C4-2B (cell line): Measurements from ENCODE around the gene GPR137.

Experiments
- ZFX ChIP-seq: fragments of 450-650 bp; IDR thresholded peaks from 2 replicates; pipeline ENCODE4 v1.6.1; 2017
- TF ChIP-seq, protein P1 (sequence below): fragments of 450-650 bp; conservative IDR thresholded peaks from 2 replicates; pipeline ENCODE4 v1.5.1; 2017; ENCODE audit warnings: mild to moderate bottlenecking

DNA sequence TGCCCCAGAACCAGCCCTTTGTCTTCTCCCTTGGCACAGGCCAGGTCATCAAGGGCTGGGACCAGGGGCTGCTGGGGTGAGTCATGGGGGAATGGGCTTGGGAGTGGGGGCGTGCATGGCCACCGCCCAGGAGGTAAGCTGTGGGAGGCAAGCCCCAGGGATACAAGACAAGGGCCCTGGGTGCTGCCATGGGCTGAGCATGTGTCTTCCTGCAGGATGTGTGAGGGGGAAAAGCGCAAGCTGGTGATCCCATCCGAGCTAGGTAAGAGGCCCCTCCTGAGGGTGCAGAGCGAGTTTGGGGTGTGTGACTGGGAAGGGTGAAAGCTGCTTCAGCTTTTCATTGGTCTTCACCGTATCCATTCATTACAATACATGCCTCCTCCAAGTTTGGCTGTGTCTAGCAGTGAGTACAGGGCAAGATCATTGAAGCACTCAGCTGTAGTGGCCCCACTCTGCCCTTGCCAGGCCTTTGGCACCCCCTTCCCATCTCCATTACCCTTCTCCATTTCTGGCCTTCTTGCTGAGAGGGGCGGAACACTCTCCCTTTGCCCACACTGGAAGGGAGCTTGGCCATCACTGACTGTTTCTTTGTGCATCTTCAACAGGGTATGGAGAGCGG lies 42.3 kb upstream of the GPR137 start:
- TF ChIP-seq, protein P1, sequence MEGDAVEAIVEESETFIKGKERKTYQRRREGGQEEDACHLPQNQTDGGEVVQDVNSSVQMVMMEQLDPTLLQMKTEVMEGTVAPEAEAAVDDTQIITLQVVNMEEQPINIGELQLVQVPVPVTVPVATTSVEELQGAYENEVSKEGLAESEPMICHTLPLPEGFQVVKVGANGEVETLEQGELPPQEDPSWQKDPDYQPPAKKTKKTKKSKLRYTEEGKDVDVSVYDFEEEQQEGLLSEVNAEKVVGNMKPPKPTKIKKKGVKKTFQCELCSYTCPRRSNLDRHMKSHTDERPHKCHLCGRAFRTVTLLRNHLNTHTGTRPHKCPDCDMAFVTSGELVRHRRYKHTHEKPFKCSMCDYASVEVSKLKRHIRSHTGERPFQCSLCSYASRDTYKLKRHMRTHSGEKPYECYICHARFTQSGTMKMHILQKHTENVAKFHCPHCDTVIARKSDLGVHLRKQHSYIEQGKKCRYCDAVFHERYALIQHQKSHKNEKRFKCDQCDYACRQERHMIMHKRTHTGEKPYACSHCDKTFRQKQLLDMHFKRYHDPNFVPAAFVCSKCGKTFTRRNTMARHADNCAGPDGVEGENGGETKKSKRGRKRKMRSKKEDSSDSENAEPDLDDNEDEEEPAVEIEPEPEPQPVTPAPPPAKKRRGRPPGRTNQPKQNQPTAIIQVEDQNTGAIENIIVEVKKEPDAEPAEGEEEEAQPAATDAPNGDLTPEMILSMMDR = no peak
- TF ChIP-seq ZFX = no peak
